ENCODE data around the gene KIAA0040.

DNA sequence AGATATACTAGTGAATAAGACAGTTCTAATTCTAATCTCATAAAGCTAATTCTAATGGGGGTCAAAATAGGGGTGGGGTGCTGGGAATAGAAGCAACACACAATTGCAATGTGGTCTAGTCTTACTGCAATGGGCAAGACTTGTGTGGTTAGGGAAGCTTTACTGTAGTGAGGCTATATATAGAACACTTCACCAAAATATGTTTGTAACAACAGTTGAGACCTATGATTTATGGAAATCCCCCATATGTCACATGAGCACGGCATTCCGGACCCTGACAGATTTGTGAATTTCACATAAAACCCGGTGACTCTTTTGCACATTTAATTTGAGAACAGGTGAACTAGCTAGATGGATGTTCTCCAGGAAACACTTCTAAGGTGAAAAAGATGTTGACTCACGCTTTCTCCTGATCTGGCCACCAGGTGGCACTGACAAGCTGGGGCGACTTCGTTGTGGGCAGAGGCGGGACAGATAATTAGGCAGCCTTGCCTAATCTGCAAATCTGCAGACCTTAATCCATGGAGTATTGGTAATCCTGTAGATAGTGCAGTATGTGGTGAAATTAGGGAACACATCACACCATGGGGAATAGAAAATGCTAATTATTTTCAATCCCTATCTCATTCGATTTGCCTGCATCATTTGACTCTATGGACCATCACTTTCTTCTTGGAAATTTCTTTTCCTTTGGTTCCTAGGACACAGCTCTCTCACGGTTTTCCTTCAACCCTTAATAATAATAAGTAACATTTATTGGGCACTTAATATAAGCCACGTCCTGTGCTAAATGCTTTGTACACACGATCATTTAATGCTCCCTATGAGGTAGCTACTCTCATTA is 37.7 kb downstream of the KIAA0040 start:
- TF ChIP-seq, protein P1, sequence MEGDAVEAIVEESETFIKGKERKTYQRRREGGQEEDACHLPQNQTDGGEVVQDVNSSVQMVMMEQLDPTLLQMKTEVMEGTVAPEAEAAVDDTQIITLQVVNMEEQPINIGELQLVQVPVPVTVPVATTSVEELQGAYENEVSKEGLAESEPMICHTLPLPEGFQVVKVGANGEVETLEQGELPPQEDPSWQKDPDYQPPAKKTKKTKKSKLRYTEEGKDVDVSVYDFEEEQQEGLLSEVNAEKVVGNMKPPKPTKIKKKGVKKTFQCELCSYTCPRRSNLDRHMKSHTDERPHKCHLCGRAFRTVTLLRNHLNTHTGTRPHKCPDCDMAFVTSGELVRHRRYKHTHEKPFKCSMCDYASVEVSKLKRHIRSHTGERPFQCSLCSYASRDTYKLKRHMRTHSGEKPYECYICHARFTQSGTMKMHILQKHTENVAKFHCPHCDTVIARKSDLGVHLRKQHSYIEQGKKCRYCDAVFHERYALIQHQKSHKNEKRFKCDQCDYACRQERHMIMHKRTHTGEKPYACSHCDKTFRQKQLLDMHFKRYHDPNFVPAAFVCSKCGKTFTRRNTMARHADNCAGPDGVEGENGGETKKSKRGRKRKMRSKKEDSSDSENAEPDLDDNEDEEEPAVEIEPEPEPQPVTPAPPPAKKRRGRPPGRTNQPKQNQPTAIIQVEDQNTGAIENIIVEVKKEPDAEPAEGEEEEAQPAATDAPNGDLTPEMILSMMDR (conservative IDR thresholded peaks at IDR 0.05; ENCODE audit: low read length) = peak; percentile 91
- TF ChIP-seq EZH2phosphoT487 (IDR thresholded peaks at IDR 0.05; ENCODE audit: borderline replicate concordance) = no peak
